Transverse colon (tissue), 4 donors: ENCODE measurements around the gene PGM2.
"Not testable (repeated sequence)": the region's sequence is repeated elsewhere in the genome, so short reads cannot be mapped to it uniquely, and the experiment has no call there.

Experiments
- CTCF ChIP-seq, 5 experiments: fragments of 200-600 bp in 3 of 5; fragments of 450-650 bp in 2 of 5; sonication (generic) in 3 of 5; IDR thresholded peaks; 1 replicate in 2 of 5; 2 replicates in 3 of 5; pipeline ENCODE4 v1.5.1; 2016 to 2017; ENCODE audit warnings: antibody characterized with exemption in 5 of 5, inconsistent platforms in 3 of 5, mild to moderate bottlenecking in 2 of 5, moderate library complexity in 1 of 5
- EP300 ChIP-seq: sonication (generic); formaldehyde crosslinking; IDR thresholded peaks from one replicate; pipeline ENCODE4 v1.6.1; 2017; ENCODE audit warnings: antibody characterized with exemption, low read depth
- POLR2A ChIP-seq: fragments of 450-650 bp; IDR thresholded peaks from one replicate; pipeline ENCODE4 v1.6.1; 2016; ENCODE audit warnings: antibody characterized with exemption, mild to moderate bottlenecking, moderate library complexity
- POLR2AphosphoS5 ChIP-seq, 3 donors: sonication (generic); formaldehyde crosslinking; IDR thresholded peaks; one replicate each; pipeline ENCODE4 v1.6.1; 2016; ENCODE audit warnings: antibody characterized with exemption in 3 of 3

GRCh38 chr4:37825501-37825900 lies 985 bp upstream of the PGM2 start:
- TF ChIP-seq POLR2AphosphoS5 (IDR thresholded peaks at IDR 0.05); POLR2A; EP300: not testable (repeated sequence)
- peak in 2 of 5 experiments; percentile 7 to 21 for TF ChIP-seq CTCF (IDR thresholded peaks at IDR 0.05)
